Natural killer cell (primary cell): ENCODE data around the gene KIFAP3. TPM values are rescaled to one million over a fixed set of nuclear protein-coding genes. Genes with fewer than 3 reads are reported as not detected.

ENCODE experiments used
- ATAC-seq, 3 donors: fragments of 150-1000 bp in 2 of 3; fragments of 200-7000 bp in 1 of 3; cut with Tn5 transposase; 1 replicate in 1 of 3; 2 replicates in 2 of 3; pipeline ENCODE4 v1.10.0; 2021; ENCODE audit warnings: mild to moderate bottlenecking in 2 of 3, moderate library complexity in 2 of 3
- DNase-seq, 2 donors: peaks; one replicate each; pipeline versions ENCODE4 v3.0.0 to v3.0.0-alpha.2; 2013 to 2021; ENCODE audit warnings: mixed read lengths in 1 of 2
- H3K27ac ChIP-seq: one replicate; pipeline ENCODE4 v1.5.1; 2013; ENCODE audit warnings: mild to moderate bottlenecking, low read length
- H3K27me3 ChIP-seq: one replicate; pipeline ENCODE4 v1.6.1; 2013; ENCODE audit warnings: low read length; ENCODE audit not compliant: control insufficient read depth, insufficient read depth
- H3K36me3 ChIP-seq: one replicate; pipeline ENCODE4 v1.6.1; 2013; ENCODE audit warnings: low read length; ENCODE audit not compliant: control insufficient read depth, insufficient read depth
- H3K4me1 ChIP-seq: one replicate; pipeline ENCODE4 v1.6.1; 2013; ENCODE audit warnings: low read length; ENCODE audit not compliant: control insufficient read depth, insufficient read depth
- H3K4me3 ChIP-seq: one replicate; pipeline ENCODE4 v1.5.1; 2013; ENCODE audit warnings: low read length
- H3K9me3 ChIP-seq: one replicate; pipeline ENCODE4 v1.6.1; 2013; ENCODE audit warnings: low read length; ENCODE audit not compliant: control insufficient read depth, insufficient read depth
- H3K27ac Mint-ChIP-seq, 2 donors: one replicate each; pipeline ENCODE4 v1.8.0; 2022; ENCODE audit warnings: mild to moderate bottlenecking in 2 of 2, mixed read lengths in 2 of 2, moderate library complexity in 1 of 2
- H3K27me3 Mint-ChIP-seq, 2 donors: one replicate each; pipeline ENCODE4 v1.8.0; 2022; ENCODE audit warnings: low read depth in 2 of 2, mixed read lengths in 2 of 2
- H3K36me3 Mint-ChIP-seq: one replicate; pipeline ENCODE4 v1.8.0; 2022; ENCODE audit warnings: mixed read lengths
- H3K4me1 Mint-ChIP-seq, 2 donors: one replicate each; pipeline ENCODE4 v1.8.0; 2022; ENCODE audit warnings: mixed read lengths in 2 of 2
- H3K4me3 Mint-ChIP-seq: one replicate; pipeline ENCODE4 v1.8.0; 2022; ENCODE audit warnings: mild to moderate bottlenecking, moderate library complexity, mixed read lengths
- H3K9me3 Mint-ChIP-seq, 2 donors: one replicate each; pipeline ENCODE4 v1.8.0; 2022; ENCODE audit warnings: mixed read lengths in 2 of 2
- CTCF ChIP-seq: fragments of 200-600 bp; IDR thresholded peaks from one replicate; pipeline ENCODE4 v1.8.0; 2022; ENCODE audit warnings: antibody characterized with exemption
- WGBS: methylation state at CpG from one replicate; pipeline ENCODE4 v1.1.7; 2013; ENCODE audit warnings: missing lambda C conversion rate; ENCODE audit not compliant: insufficient coverage; 5-methylcytosine and 5-hydroxymethylcytosine counted together
- intact Hi-C: fragments of 100-400 bp; cut with micrococcal nuclease; formaldehyde crosslinking; loops from one replicate; pipeline ENCODE4 v1.14.2; 2022
- total RNA-seq, 4 donors: library from RNA; stranded (reverse); fragments of 120-200 nt in 1 of 4; gene quantifications; one replicate each; pipeline versions ENCODE4 v1.2.3 to v1.2.4, GENCODE V29; 2013 to 2022

Gene KIFAP3
- total RNA-seq, 3 donors from 2014 or later (not counting 1 experiment from before 2014, with no cell fraction given) = 31.0 to 34.3 (median 33.7) TPM

- Mint-ChIP-seq H3K36me3 (no peaks in the 10 kb centered on the region), H3K4me1 (peaks cover 7 to 11% of the 10 kb centered on the region in 2 donors), H3K27ac (no peak overlapping the region), H3K9me3 (no peaks in the 10 kb centered on the region), H3K27me3 (no peaks in the 10 kb centered on the region), H3K4me3 (no peak overlapping the region)
- H3K36me3 ChIP-seq = peaks cover 6% of the 10 kb centered on the region
- intact Hi-C loops = no loop called here
- no peak for ATAC-seq
- no peak overlapping the region for H3K27ac ChIP-seq
- 81% methylated on average over 2 of the region's 2 CpGs for WGBS
- no peak for DNase-seq
- H3K4me3 ChIP-seq = no peak overlapping the region
- no peaks in the 10 kb centered on the region for H3K27me3 ChIP-seq
- H3K9me3 ChIP-seq = no peaks in the 10 kb centered on the region
- TF ChIP-seq CTCF = no peak
- H3K4me1 ChIP-seq = no peaks in the 10 kb centered on the region
Measured at GRCh38 chr1:170001266-170001665, 73.2 kb downstream of the KIFAP3 start.

- H3K4me1 Mint-ChIP-seq = peaks cover 7 to 14% of the 10 kb centered on the region in 2 donors
- peaks cover 8% of the 10 kb centered on the region for H3K36me3 ChIP-seq
- H3K36me3 Mint-ChIP-seq = no peaks in the 10 kb centered on the region
- H3K4me3 ChIP-seq = no peak overlapping the region
- no peaks in the 10 kb centered on the region for H3K4me1 ChIP-seq
- no peak for DNase-seq
- intact Hi-C loops = no loop called here
- H3K27ac ChIP-seq = no peak overlapping the region
- no peaks in the 10 kb centered on the region for H3K9me3 ChIP-seq
- H3K9me3 Mint-ChIP-seq = no peaks in the 10 kb centered on the region
- TF ChIP-seq CTCF = no peak
- H3K27me3 Mint-ChIP-seq = no peaks in the 10 kb centered on the region
- no peak overlapping the region for H3K27ac Mint-ChIP-seq
- no peak for ATAC-seq
- no peaks in the 10 kb centered on the region for H3K27me3 ChIP-seq
- WGBS = 75% methylated on average over 2 of the region's 2 CpGs
- no peak overlapping the region for H3K4me3 Mint-ChIP-seq
Measured at GRCh38 chr1:169999761-170000160, 74.7 kb downstream of the KIFAP3 start.

GRCh38 chr1:169999331-169999741, 75.2 kb downstream of the KIFAP3 start:
- Mint-ChIP-seq H3K27ac (no peak overlapping the region), H3K36me3 (no peaks in the 10 kb centered on the region), H3K9me3 (no peaks in the 10 kb centered on the region), H3K4me1 (peaks cover 7 to 14% of the 10 kb centered on the region in 2 donors), H3K27me3 (no peaks in the 10 kb centered on the region), H3K4me3 (no peak overlapping the region)
- WGBS = 94% methylated on average over 4 of the region's 4 CpGs
- no peak for TF ChIP-seq CTCF
- Histone ChIP-seq H3K36me3 (peaks cover 8% of the 10 kb centered on the region), H3K4me3 (no peak overlapping the region), H3K9me3 (no peaks in the 10 kb centered on the region), H3K27ac (no peak overlapping the region), H3K27me3 (no peaks in the 10 kb centered on the region), H3K4me1 (no peaks in the 10 kb centered on the region)
- intact Hi-C loops = no loop called here
- ATAC-seq = no peak
- DNase-seq = no peak

- peaks cover 6% of the 10 kb centered on the region for H3K36me3 ChIP-seq
- no peak for TF ChIP-seq CTCF
- H3K9me3 ChIP-seq = no peaks in the 10 kb centered on the region
- Mint-ChIP-seq H3K4me1 (peaks cover 0 to 7% of the 10 kb centered on the region in 2 donors), H3K9me3 (no peaks in the 10 kb centered on the region), H3K4me3 (no peak overlapping the region), H3K36me3 (no peaks in the 10 kb centered on the region), H3K27ac (no peak overlapping the region), H3K27me3 (no peaks in the 10 kb centered on the region)
- H3K27me3 ChIP-seq = no peaks in the 10 kb centered on the region
- DNase-seq (no peak), ATAC-seq (no peak)
- intact Hi-C loops = no loop called here
- no peak overlapping the region for H3K27ac ChIP-seq
- no peak overlapping the region for H3K4me3 ChIP-seq
- 57% methylated on average over 1 of the region's 2 CpGs for WGBS
- H3K4me1 ChIP-seq = no peaks in the 10 kb centered on the region
Measured at GRCh38 chr1:169995993-169996392, 78.5 kb downstream of the KIFAP3 start.
